KBM-7 (cell line): ENCODE data around the gene TRHDE.
A peak's percentile ranks its signal among the peaks of the same experiment; 100 is the strongest.

Experiments used
- DNase-seq: peaks from one replicate; pipeline ENCODE4 v3.0.0-alpha.2; 2015
- in situ Hi-C: fragments of 300-500 bp; cut with MboI; formaldehyde crosslinking; loops from 2 replicates; pipeline ENCODE4 v1.14.3; 2020; ENCODE audit warnings: low sequenced_read_pairs, low pct_unique_long_range_greater_than_20kb, mixed read lengths

Gene TRHDE

DNA sequence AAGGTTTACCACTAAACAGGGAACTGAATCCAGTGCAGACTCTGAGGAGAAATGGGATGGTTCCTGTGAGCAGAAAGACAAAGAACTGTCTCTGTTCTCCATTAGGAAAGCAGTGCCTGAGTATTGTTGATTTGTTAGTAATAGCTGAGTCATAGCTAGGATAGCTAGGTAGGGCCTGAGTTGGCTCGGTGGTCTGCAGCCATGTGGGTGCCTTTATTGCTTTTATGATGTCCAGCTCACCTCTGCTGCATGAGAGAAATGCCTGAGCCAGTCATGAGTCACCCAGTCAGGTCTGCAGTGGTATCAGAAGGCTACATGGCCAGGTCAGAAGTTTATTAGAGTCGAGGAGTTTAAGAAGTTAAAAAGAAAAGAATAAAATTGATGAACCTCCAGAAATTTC lies 24.2 kb downstream of the TRHDE start:
- in situ Hi-C loops = no loop called here
- no peak for DNase-seq

DNA sequence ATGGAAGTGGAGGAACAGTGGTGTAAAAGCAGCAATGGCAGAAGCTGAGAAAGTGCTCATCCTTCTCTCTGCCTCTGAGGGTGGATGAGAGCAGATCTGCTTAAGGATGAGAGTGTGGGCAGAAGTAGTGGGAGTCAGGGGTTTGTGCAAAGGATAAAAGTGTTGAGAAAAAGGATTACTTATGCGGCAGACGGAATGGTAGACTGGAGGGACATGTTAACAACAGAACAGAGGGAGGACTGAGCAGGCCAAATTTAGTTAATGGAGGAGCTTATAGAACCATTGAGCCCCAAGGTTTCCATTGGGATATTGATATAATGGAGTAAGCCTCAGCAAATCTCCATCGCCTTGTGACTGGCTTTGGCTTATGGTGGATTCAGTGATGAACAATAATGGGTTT lies 25.5 kb downstream of the TRHDE start:
- in situ Hi-C loops = no loop called here
- no peak for DNase-seq

DNA sequence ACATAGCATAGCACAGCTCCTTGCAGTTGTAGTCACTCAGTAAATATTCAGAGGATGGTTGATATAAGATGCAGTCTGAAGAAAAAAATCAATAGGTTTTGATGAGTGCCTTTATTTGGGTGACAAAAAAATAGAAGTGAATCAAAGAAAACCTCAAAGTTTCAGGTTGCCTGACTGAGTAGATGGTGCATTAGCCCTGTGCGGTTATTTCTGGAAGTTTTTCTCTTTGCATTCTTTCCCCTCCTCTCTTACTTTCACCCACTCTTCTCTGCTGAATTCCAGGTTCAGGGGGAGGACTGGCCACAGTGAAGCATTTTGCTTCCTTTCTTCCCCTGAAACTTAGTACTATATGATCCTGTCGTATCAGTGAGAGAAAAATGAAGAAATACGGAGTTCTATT lies 28.6 kb downstream of the TRHDE start:
- DNase-seq = no peak
- in situ Hi-C loops = no loop called here

DNA sequence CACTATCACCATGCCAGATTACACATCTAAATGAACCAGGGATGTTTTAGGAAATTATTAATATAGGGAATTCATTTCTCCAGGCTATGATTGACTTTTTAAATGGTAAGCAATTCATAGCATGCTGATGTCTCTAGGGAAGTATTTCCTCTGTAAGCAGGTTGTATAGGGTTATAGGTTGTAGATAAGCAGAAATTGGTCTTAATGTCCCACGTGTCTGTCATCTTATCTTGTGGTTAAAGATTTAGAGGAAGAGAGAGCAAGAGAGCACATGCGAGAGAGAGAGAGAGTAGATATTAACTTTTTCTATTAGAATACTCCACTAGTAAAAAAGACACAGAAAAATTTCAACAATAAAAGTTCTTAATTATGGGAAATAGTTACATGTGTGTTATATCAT lies 32.6 kb downstream of the TRHDE start:
- in situ Hi-C loops = no loop called here

DNA sequence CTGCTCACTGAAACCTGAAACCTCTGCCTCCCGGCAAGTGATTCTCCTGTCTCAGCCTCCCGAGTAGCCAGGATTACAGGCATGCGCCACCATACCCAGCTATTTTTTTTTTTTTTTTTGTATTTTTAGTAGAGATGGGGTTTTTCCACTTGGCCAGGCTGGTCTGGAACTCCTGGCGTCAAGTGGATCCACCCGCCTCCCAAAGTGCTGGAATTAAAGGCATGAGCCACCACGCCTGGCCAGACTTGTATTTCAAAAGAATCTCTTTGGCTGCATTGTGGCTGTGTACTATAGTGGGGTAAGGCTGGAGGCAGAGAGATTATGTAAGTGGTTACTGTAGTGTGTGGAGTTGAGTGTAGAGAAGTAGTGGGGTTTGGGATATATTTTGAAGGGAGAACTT lies 35.1 kb downstream of the TRHDE start:
- no peak for DNase-seq
- in situ Hi-C loops = no loop called here

More for the DNA sequence above, 32.6 kb downstream of the TRHDE start:
- DNase-seq = no peak

DNA sequence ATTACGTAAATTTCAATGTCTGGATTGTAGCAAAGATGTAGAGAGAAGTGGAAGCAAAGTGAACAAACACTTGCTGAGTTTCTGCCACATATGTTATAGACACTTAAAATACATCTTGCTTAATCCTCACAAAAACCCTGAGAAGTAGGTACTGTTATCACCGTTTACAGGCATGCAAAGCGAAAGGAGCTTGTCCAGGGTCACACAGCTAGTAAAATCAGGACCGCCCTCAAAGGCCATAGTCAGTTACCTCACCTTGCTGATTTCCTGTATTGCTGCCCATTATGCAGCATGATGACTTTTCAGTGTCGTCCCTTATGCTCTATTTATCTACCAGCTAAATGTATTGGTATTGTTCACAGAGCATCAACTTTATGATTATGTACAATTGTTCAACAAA lies 39.8 kb downstream of the TRHDE start:
- DNase-seq = no peak
- in situ Hi-C loops = no loop called here

DNA sequence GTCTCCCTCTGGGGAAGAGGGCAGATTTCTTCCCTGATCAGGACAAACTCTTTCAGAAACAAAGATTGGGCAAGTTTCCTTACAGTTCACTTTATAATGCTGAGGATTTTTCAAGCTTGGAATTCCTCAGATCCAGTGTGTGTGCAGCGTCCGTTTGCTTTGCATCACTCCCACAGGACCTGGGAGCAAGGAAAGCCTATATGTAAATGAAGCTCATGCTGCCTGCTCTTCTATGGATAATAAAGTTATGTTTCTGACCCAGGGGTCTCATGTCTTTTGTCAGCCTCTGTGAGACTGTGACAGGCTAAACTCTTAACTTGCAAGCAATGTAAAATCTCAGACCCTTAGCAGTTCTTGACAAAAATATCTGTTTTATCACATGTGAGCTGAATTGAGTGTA lies 41.6 kb downstream of the TRHDE start:
- in situ Hi-C loops = no loop called here
- DNase-seq = no peak

DNA sequence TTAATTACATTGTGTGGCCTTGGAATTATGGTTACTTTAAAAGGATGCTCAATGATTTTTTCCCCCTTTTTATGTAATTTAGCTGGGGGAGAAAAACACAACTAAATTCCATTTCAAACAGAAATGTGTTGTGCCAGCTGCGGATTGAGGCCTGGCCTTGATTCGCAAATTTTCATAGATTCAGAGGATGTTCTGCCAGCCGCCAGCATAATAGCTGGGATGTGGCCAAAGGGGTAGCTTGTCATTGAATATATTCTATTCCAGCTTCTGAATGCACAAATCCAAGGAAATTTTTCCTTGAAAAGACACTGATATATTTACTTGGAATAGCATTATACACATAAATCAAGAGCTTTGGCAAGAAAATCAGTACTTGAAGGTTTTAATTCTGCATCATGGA lies 43.7 kb downstream of the TRHDE start:
- DNase-seq = no peak
- in situ Hi-C loops = no loop called here

DNA sequence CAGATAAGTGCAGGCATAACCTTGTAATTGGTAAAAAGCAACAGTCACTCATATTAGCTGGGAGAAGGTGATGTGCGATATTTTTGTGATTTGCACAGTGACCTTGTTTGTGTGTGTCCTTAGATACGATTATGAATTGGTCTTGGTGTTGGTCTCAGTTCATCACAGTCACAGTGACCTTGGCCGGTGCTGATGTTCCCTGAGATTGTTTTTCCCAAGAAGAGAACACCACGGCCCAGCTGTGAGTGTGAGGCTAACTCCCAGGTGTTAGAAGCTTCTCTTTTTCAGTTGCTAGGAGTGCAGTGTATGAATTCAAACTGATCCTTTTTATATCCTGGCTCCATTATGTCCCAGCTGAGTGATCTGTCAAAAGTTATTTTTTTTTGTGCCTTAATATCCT lies 46.2 kb downstream of the TRHDE start:
- in situ Hi-C loops = no loop called here
- no peak for DNase-seq

DNA sequence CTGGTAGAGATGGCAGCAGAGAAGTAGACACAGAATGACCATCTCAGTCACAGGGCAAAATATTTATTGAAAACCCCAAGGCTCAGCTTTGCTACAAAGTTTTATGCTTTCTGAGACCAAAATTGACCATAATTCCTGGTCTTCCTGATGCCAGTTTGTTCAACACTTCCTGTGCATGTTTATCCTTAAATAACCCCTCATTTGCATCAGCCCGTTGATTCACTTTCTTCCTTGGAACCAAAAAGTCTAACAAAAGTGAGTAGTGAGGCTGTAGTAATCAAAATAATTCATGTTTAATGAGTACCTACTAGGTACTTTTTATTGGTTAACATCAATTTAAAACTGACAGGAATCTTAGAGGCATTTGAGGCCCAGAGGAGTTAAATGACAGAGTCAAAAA lies 51.7 kb downstream of the TRHDE start:
- no peak for DNase-seq
- in situ Hi-C loops = no loop called here

DNA sequence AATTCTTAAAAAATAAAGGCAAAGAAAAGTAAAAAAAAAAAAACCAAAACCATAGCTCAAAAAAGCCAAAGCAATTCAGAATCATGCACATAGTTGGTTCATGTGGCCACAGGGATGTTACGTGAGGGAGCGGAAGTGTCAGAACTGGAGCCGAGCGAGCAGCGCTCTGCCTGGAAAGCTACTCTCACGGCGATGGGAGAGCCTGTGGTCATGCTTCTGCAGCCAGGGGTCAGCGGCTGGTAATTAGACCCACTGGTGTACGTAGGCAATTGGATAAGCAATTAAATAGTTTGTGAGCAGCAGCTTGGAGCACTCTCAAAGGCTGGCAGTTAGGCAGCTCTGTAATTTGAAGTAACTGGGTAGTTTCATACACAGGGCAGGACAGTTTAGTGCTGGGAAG lies 58.1 kb downstream of the TRHDE start:
- in situ Hi-C loops = no loop called here
- DNase-seq = no peak

DNA sequence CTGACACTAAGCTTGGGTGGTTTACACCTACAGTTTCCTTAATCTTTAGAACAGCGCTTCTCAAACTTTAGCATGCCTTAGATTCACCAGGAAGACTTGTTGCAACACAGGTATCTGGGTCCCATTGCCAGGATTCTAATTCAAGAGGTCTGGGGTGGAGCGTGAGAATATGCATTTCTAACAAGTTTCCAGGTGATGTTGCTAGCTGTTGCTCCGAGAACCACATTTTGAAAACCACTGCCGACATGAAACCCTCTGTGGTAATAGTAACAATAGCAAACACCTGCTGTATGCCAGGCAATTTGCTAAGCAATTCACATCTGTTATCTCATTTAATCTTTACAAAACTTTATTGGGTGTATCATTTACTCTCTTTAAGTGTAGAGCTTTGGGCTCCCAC lies 58.6 kb downstream of the TRHDE start:
- in situ Hi-C loops = no loop called here
- DNase-seq = no peak

DNA sequence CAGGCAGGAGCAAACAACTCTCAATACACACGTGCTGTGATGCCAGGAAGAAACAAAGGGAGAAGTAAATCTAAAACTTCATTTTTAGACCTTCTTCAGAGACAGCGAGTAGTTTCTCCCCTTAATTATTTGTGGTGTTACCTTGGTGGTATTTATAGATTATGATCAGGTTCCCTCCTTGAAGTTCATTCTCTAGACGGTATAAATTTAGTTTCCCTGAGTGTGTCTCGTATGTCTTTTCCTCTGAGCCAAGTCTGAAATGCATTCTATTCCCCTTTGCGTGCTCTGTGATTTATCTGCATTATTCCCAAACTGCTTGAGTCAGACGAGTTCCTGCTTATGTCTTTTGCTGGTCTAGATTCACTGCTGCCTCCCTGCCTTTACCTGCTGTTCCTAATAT lies 65.2 kb downstream of the TRHDE start:
- in situ Hi-C loops = no loop called here
- DNase-seq = no peak

DNA sequence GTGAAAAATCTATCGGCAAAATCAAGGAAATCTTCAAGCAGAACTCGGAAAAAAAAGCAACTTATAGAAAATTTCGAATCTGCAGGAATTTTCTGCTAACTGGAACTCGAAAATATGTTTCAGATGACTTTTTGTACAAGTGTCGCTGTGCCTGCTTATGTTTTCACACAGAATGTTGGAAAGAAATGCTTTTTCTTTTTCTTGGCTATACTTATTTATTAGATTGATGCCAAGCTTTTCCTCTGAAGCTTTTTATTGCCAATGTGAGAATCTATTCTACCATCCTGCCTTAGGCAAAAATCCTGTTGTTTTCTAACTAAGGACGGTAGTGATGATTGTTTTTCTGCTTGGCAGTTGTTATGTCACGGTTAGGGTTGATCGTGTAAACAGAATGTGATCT lies 65.8 kb downstream of the TRHDE start:
- in situ Hi-C loops = no loop called here
- no peak for DNase-seq

DNA sequence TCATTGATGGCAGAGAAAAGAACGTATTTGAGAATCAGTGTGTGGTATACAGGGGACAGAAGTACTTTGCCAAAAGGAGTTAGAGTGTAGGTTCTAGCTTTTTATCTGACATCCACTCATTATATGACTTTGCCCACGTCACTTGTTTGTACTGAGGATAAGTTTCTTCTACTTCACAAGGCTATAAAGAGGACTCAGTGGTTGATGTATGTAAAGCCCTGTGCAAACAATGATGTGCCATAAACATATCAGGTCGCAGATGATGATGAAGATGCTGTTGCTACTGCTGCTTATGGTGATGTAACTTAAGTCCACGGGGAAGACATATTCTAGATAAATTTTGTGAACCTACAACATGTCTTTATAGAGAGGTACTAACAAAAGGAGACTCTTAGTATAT lies 66.3 kb downstream of the TRHDE start:
- DNase-seq = no peak
- in situ Hi-C loops = no loop called here

DNA sequence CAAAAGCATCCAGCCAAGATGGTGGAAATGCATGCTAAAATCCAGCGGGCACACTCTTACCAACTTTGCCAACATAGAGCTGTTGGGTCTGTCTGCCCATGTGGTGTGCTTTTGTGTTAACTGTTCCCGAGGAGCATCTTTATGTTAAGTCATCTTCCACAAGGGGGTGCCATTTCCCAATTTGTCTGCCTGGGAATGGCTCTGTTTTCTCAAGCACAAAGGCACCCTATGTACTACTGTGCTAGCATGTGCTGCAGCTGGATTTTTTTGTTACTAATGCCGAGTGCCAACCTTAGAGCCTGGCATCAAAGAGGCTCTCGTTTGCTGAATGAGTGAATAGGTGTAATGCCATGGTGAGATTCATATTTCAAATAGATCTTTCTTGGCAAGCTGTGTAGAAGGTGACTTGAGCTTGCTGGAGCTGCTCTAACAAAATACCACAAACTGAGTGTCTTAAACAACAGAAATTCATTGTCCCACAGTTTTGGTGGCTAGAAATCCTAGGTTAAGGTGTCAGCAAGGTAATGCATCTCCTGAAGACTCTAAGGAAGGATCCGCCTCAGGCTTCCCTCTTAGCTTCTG lies 74.3 kb downstream of the TRHDE start:
- in situ Hi-C loops = no loop called here
- DNase-seq = peak; percentile 76

DNA sequence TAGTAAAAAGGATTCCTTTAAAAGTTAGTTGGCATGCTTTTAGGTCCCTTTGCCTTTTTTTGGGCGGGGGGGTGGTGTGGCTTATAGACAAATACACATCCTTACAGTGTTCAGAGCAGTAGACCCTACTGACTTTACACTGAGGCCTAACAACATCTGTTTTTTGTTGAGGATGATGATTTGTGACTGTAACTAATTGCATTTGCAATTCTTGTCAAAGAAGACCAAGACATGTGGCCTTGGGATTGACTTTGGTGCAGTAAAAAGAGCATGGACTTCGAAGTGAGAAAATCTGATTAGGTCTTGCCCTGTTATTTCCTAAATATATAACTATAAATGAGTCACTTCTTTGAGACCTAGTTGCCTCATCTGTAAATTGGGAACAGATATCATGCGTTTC lies 77.3 kb downstream of the TRHDE start:
- in situ Hi-C loops = no loop called here
- DNase-seq = no peak

DNA sequence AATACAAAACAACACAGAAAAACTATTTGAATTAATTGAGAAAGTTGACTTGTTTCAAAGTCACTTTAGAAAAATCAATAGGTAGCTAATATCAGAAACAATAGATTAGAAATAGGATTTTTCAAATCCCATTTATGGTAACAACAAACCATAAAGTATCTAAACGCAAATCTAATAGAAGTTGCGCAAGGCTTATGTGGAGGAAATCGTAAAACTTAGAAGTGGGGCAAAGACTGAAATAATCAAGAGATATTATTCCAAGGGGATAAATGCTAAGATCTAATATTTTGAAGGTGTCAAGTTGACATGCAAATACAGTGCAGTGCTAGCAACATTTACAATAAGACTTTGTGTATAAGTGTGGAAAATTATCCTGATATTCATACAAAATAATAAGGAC lies 87.2 kb downstream of the TRHDE start:
- in situ Hi-C loops = no loop called here
- no peak for DNase-seq

DNA sequence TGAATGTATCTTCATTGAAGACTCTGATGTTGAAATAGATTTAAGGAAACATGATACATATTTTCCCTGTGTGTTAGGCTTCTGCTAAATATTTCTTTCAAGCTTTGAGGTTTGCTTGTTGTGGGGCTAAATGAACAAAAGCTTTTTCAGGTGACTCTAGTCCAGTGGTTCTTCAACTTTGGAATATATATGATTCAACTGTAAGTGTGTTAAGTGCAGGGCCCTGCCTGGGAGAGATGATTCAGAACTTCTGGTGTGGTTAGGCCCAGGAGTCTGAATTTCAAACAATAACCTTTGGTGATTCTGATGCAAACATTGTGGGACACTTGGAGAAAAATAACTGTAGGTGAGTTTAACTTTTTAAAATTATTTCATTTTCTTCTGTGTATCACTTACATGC lies 93.0 kb downstream of the TRHDE start:
- no peak for DNase-seq
- in situ Hi-C loops = no loop called here

DNA sequence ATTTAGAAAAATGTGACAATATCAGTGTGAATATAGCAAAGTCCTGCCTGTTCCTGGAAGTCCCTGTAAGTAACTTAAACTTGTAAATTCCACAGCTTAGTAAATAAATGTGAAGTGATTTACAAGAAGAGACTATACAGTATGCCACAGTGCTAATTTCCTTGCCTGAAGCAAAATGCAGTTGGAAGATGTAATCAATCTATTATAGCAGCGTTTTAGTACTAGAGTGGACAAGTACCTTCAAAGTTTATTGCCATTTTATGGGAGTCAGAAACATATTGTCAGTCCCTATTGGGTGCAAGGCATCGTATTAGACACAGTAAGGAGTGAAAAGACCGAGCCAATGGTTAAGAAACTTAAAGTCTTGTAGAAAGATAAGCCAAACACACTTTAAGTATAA lies 94.1 kb downstream of the TRHDE start:
- in situ Hi-C loops = no loop called here
- DNase-seq = no peak

DNA sequence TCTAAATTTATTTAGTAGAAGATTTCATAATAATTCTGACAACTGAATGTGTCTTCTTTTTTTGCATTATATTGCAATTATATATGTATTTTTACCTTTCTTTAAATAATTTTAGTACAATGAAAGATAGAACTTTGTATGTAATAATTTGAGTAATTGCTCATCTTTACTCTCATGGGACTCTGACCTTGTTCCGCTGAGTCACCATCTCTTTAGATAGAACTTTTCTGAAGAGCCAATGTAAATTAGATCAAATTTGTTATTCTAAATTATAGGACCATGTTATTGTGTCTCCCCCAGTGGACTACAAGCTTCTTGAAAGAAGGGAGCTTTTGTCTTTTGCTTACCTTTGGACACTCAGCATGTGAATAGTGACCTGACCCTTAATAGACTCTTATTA lies 96.1 kb downstream of the TRHDE start:
- in situ Hi-C loops = no loop called here
- DNase-seq = no peak
